ENCODE results near the gene BCCIP. TPM values are rescaled to one million over a fixed set of nuclear protein-coding genes. Genes with fewer than 3 reads are reported as not detected.

Gene BCCIP
- total and polyA plus RNA-seq, 4 donors: 21.9 to 44.1 (median 31.2) TPM

- TF ChIP-seq, protein P1, sequence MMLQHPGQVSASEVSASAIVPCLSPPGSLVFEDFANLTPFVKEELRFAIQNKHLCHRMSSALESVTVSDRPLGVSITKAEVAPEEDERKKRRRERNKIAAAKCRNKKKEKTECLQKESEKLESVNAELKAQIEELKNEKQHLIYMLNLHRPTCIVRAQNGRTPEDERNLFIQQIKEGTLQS (IDR thresholded peaks at IDR 0.05): no peak
- TF ChIP-seq FOXA2 (IDR thresholded peaks at IDR 0.05): no peak
- TF ChIP-seq EGR1 (IDR thresholded peaks at IDR 0.05; ENCODE audit: low read depth in 2 of 2): no peak
- no peak for TF ChIP-seq SP1 (IDR thresholded peaks at IDR 0.05)
- TF ChIP-seq FOXA1 (IDR thresholded peaks at IDR 0.05): no peak
- TF ChIP-seq JUND (IDR thresholded peaks at IDR 0.05): no peak
- TF ChIP-seq HNF4A (conservative IDR thresholded peaks at IDR 0.05): no peak
- TF ChIP-seq, protein P2, sequence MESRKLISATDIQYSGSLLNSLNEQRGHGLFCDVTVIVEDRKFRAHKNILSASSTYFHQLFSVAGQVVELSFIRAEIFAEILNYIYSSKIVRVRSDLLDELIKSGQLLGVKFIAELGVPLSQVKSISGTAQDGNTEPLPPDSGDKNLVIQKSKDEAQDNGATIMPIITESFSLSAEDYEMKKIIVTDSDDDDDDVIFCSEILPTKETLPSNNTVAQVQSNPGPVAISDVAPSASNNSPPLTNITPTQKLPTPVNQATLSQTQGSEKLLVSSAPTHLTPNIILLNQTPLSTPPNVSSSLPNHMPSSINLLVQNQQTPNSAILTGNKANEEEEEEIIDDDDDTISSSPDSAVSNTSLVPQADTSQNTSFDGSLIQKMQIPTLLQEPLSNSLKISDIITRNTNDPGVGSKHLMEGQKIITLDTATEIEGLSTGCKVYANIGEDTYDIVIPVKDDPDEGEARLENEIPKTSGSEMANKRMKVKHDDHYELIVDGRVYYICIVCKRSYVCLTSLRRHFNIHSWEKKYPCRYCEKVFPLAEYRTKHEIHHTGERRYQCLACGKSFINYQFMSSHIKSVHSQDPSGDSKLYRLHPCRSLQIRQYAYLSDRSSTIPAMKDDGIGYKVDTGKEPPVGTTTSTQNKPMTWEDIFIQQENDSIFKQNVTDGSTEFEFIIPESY (IDR thresholded peaks at IDR 0.05): no peak
These were observed 11.1 kb upstream of the BCCIP start (continued) for GRCh38 chr10:125812128-125812750.

DNA sequence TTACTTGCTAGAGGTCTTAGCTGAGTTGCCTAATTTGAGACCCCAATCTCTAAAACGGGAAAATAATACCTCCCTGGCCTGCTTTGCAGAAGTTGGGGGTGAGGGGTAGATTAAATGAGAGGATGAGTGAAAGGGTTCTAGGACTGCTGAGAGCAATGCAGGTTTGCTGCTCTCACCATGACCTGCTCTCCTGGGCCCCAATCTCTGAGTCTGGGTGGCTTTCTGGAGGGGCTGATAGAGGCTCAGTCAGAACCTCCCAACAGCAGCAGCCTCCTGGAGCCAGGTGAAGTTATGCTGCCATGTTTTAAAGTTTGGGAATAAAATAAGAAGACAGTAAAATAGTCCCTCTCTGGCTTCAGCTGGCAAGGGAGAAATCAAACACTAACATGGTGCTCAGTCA lies 7.6 kb upstream of the BCCIP start:
- H3K27ac ChIP-seq (ENCODE audit: low read depth in 1 of 2, low read length in 2 of 2): no peak overlapping the region
- peak; percentile 69 for DNase-seq (ENCODE audit: low spot score)
- no peaks in the 10 kb centered on the region for H3K27me3 ChIP-seq (ENCODE audit: control insufficient read depth in 4 of 4, insufficient read depth in 4 of 4, low read length in 3 of 4)
- WGBS: 0% methylated on average over 1 of the region's 1 CpG
- TF ChIP-seq RXRA (IDR thresholded peaks at IDR 0.05): no peak
- no peak for TF ChIP-seq TAF1 (conservative IDR thresholded peaks at IDR 0.05)
- TF ChIP-seq, protein P3, sequence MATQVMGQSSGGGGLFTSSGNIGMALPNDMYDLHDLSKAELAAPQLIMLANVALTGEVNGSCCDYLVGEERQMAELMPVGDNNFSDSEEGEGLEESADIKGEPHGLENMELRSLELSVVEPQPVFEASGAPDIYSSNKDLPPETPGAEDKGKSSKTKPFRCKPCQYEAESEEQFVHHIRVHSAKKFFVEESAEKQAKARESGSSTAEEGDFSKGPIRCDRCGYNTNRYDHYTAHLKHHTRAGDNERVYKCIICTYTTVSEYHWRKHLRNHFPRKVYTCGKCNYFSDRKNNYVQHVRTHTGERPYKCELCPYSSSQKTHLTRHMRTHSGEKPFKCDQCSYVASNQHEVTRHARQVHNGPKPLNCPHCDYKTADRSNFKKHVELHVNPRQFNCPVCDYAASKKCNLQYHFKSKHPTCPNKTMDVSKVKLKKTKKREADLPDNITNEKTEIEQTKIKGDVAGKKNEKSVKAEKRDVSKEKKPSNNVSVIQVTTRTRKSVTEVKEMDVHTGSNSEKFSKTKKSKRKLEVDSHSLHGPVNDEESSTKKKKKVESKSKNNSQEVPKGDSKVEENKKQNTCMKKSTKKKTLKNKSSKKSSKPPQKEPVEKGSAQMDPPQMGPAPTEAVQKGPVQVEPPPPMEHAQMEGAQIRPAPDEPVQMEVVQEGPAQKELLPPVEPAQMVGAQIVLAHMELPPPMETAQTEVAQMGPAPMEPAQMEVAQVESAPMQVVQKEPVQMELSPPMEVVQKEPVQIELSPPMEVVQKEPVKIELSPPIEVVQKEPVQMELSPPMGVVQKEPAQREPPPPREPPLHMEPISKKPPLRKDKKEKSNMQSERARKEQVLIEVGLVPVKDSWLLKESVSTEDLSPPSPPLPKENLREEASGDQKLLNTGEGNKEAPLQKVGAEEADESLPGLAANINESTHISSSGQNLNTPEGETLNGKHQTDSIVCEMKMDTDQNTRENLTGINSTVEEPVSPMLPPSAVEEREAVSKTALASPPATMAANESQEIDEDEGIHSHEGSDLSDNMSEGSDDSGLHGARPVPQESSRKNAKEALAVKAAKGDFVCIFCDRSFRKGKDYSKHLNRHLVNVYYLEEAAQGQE (IDR thresholded peaks at IDR 0.05): no peak
- no peak for TF ChIP-seq FOXA1 (IDR thresholded peaks at IDR 0.05)
- TF ChIP-seq GABPA (IDR thresholded peaks at IDR 0.05 in 1 of 2, conservative IDR thresholded peaks at IDR 0.05 in 1 of 2): no peak
- no peak for TF ChIP-seq YY1 (IDR thresholded peaks at IDR 0.05)
- no peak for TF ChIP-seq JUND (IDR thresholded peaks at IDR 0.05)
- TF ChIP-seq SP1 (IDR thresholded peaks at IDR 0.05): no peak
- TF ChIP-seq HNF4A (conservative IDR thresholded peaks at IDR 0.05): no peak
- TF ChIP-seq RAD21 (IDR thresholded peaks at IDR 0.05): no peak
- TF ChIP-seq FOXA2 (IDR thresholded peaks at IDR 0.05): no peak
- TF ChIP-seq NR2F2 (IDR thresholded peaks at IDR 0.05): no peak
- TF ChIP-seq HNF4G (IDR thresholded peaks at IDR 0.05): no peak
- no peak for TF ChIP-seq MAX (IDR thresholded peaks at IDR 0.05)
- H3K9ac ChIP-seq (ENCODE audit: low read depth in 1 of 2, low read length in 2 of 2): no peak overlapping the region
- peaks cover 0 to 2% (median under 1%) of the 10 kb centered on the region in 4 donors for H3K4me1 ChIP-seq (ENCODE audit: control insufficient read depth in 4 of 4, insufficient read depth in 4 of 4, low read length in 3 of 4)
- no peaks in the 10 kb centered on the region for H3K9me3 ChIP-seq (ENCODE audit: control insufficient read depth in 4 of 4, low read length in 3 of 4)
- peaks cover 3 to 38% (median 18%) of the 10 kb centered on the region in 4 donors for H3K36me3 ChIP-seq (ENCODE audit: control insufficient read depth in 4 of 4, insufficient read depth in 3 of 4, low read depth in 1 of 4, low read length in 3 of 4)
- no peak overlapping the region for H3K4me3 ChIP-seq (ENCODE audit: low read depth in 1 of 3, low read length in 3 of 3)

Data from liver (tissue), 9 donors.